ENCODE data around the gene LHX3.

LHX3 gene

GRCh38 chr9:136147890-136148714 lies 56.8 kb downstream of the LHX3 start:
- H3K4me3 ChIP-seq (ENCODE audit: low read depth, low read length) = no peak overlapping the region
- no peak for TF ChIP-seq CTCF (IDR thresholded peaks at IDR 0.05; ENCODE audit: low read depth, low read length, missing control alignments)
- DNase-seq (ENCODE audit: low read depth) = no peak
- in situ Hi-C loops (cut with HindIII; ENCODE audit: low sequenced_read_pairs) = no loop called here

GRCh38 chr9:136147038-136147889 lies 57.7 kb downstream of the LHX3 start:
- DNase-seq (ENCODE audit: low read depth) = no peak
- no peak for TF ChIP-seq CTCF (IDR thresholded peaks at IDR 0.05; ENCODE audit: low read depth, low read length, missing control alignments)
- in situ Hi-C loops (cut with HindIII; ENCODE audit: low sequenced_read_pairs) = no loop called here
- H3K4me3 ChIP-seq (ENCODE audit: low read depth, low read length) = no peak overlapping the region

All from astrocyte of the cerebellum (primary cell).